Type B pancreatic cell (in vitro differentiated cells): Measurements from ENCODE around the gene PTPRT. TPM values are rescaled to one million over a fixed set of nuclear protein-coding genes. Genes with fewer than 3 reads are reported as not detected.

Experiments
- DNase-seq: peaks from one replicate; pipeline ENCODE4 v3.0.0; 2021; ENCODE audit warnings: mixed read lengths; ENCODE audit not compliant: unreplicated experiment; ENCODE audit errors: extremely low spot score
- H3K27ac Mint-ChIP-seq: 2 replicates; pipeline ENCODE4 v1.8.0; 2021; ENCODE audit warnings: mild to moderate bottlenecking, mixed read lengths
- H3K27me3 Mint-ChIP-seq: 2 replicates; pipeline ENCODE4 v1.8.0; 2021; ENCODE audit warnings: mixed read lengths
- H3K36me3 Mint-ChIP-seq: 2 replicates; pipeline ENCODE4 v1.8.0; 2021; ENCODE audit warnings: mixed read lengths
- H3K4me1 Mint-ChIP-seq: one replicate; pipeline ENCODE4 v1.8.0; 2021; ENCODE audit warnings: mixed read lengths; ENCODE audit not compliant: unreplicated experiment
- H3K4me3 Mint-ChIP-seq: 2 replicates; pipeline ENCODE4 v1.8.0; 2021; ENCODE audit warnings: mild to moderate bottlenecking, mixed read lengths
- H3K9me3 Mint-ChIP-seq: 2 replicates; pipeline ENCODE4 v1.8.0; 2021; ENCODE audit warnings: mixed read lengths
- total RNA-seq: library from RNA; stranded (reverse); gene quantifications from 2 replicates; pipeline ENCODE4 v1.2.1, GENCODE V29; 2021; ENCODE audit warnings: low replicate concordance
- TF ChIP-seq, protein P1 (sequence below): fragments of 200-600 bp; sonication (generic); conservative IDR thresholded peaks from 2 replicates; pipeline ENCODE4 v1.5.0; 2021; ENCODE audit warnings: antibody characterized with exemption, mild to moderate bottlenecking

The PTPRT gene
- total RNA-seq, 1 donor from 2014 or later, result 7.0 TPM

DNA sequence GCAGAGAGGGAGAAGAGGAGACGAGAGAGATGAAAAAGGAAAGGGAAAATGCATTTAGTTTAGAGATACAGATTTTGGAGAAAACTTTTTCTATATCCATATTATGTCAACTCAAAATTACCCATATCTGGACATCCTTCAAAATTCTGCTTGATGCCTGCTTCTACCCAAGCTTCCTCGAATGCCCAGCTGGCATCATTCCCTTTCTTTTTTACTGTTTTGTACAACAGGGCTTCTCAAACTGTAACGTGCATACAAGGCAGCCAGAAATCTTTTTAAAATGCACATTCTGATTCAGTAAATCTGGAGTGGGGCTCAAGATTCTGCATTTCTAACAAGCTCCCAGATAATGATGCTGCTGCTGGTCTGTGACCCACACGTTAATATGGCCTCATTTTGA lies 1108.8 kb downstream of the PTPRT start:
- Mint-ChIP-seq H3K4me1 (peaks cover 18% of the 10 kb centered on the region), H3K27ac (no peak overlapping the region)

DNA sequence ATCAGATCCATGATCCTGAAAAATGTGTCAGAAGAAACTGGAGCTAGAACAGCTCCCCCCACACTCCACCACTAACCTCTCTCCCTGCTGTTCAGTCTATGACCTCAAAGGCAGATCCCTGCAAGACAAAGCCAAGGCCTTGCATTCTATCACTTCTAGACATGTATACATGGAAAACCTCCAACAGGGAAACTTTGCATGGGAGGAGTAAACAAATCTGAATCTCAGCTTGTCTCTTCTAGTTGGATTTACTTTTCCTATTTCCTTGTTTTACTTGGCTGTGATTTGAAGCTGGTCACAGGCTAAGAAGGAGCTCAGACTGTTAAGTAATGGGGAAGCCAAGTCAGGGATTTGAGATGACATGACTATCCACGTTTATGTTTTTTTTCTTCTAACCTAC lies 1114.8 kb downstream of the PTPRT start:
- Mint-ChIP-seq H3K27me3 (no peaks in the 10 kb centered on the region), H3K36me3 (no peaks in the 10 kb centered on the region), H3K9me3 (no peaks in the 10 kb centered on the region), H3K4me3 (no peak overlapping the region), H3K27ac (no peak overlapping the region), H3K4me1 (no peaks in the 10 kb centered on the region)
- DNase-seq, result no peak
- TF ChIP-seq, protein P1, sequence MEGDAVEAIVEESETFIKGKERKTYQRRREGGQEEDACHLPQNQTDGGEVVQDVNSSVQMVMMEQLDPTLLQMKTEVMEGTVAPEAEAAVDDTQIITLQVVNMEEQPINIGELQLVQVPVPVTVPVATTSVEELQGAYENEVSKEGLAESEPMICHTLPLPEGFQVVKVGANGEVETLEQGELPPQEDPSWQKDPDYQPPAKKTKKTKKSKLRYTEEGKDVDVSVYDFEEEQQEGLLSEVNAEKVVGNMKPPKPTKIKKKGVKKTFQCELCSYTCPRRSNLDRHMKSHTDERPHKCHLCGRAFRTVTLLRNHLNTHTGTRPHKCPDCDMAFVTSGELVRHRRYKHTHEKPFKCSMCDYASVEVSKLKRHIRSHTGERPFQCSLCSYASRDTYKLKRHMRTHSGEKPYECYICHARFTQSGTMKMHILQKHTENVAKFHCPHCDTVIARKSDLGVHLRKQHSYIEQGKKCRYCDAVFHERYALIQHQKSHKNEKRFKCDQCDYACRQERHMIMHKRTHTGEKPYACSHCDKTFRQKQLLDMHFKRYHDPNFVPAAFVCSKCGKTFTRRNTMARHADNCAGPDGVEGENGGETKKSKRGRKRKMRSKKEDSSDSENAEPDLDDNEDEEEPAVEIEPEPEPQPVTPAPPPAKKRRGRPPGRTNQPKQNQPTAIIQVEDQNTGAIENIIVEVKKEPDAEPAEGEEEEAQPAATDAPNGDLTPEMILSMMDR, result no peak

More for the DNA sequence above, 1108.8 kb downstream of the PTPRT start:
- no peaks in the 10 kb centered on the region for H3K9me3 Mint-ChIP-seq
- DNase-seq, result no peak
- no peaks in the 10 kb centered on the region for H3K27me3 Mint-ChIP-seq
- no peaks in the 10 kb centered on the region for H3K36me3 Mint-ChIP-seq
- TF ChIP-seq, protein P1, result no peak
- no peak overlapping the region for H3K4me3 Mint-ChIP-seq

DNA sequence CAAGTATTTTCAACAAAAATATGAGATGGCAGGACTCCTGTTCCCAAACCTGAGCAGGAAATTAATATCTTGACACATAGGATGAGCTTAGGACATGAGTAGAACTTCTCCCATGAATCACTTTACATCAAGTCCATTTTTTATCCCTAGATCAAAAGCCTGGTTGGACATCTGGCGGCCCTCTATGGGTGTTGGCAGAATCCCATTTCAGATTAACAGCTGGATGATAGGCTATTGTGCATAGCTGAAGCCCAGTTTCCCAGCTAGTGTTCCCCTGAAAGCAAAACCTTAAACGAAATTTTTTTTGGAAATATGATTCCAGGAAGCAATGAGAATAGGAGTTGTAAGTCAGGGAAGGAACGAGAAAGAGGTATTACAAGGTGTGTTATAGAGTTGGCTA lies 1122.1 kb downstream of the PTPRT start:
- no peak overlapping the region for H3K4me3 Mint-ChIP-seq
- DNase-seq, result no peak
- no peaks in the 10 kb centered on the region for H3K4me1 Mint-ChIP-seq
- no peak overlapping the region for H3K27ac Mint-ChIP-seq
- TF ChIP-seq, protein P1, result no peak
- H3K36me3 Mint-ChIP-seq, result no peaks in the 10 kb centered on the region
- H3K9me3 Mint-ChIP-seq, result no peaks in the 10 kb centered on the region
- peaks cover 8% of the 10 kb centered on the region for H3K27me3 Mint-ChIP-seq

DNA sequence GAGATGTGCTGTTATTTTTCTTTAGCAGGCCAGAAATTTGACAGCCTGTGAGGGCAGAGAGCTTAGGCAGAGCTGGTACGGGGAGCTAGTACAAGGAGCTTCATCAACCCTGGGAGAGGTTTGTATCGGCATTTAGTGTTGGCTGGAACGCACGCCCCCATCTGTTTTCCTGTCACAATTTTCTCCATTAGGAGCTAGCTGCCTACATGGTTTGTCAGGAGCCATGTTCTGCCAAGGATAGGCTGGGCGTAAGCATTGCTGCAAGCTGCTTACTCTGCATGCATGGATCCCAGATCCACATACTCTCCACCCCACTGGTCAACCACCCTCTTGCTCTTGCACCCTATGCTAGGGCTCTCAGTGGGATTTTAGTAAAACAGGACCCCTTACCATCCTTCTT lies 1122.5 kb downstream of the PTPRT start:
- Mint-ChIP-seq H3K36me3 (no peaks in the 10 kb centered on the region), H3K27me3 (peaks cover 8% of the 10 kb centered on the region), H3K9me3 (no peaks in the 10 kb centered on the region), H3K4me1 (no peaks in the 10 kb centered on the region), H3K27ac (no peak overlapping the region), H3K4me3 (no peak overlapping the region)
- TF ChIP-seq, protein P1, result no peak
- no peak for DNase-seq

DNA sequence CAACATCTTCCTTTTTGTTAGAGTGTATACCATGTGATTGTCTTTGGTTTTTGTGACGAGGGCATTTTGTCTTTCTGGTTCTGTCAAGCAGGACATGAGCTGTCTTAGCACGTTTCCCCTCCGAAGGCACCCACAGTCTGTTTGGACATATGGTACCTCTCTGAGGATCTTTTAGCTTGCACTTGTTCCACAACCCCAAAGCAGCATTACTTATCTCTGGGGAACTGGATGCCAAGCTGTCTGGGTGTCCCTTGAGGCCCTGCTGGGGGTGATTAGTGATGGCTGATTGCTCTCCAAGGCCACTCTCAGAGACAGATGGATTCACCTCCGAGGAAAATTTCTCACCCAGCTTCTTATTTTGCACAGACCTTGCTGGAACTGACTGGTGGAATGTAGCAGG lies 1126.6 kb downstream of the PTPRT start:
- Mint-ChIP-seq H3K4me1 (no peaks in the 10 kb centered on the region), H3K27ac (no peak overlapping the region), H3K36me3 (no peaks in the 10 kb centered on the region), H3K9me3 (no peaks in the 10 kb centered on the region), H3K4me3 (no peak overlapping the region), H3K27me3 (peaks cover 8% of the 10 kb centered on the region)
- TF ChIP-seq, protein P1, result no peak
- no peak for DNase-seq

DNA sequence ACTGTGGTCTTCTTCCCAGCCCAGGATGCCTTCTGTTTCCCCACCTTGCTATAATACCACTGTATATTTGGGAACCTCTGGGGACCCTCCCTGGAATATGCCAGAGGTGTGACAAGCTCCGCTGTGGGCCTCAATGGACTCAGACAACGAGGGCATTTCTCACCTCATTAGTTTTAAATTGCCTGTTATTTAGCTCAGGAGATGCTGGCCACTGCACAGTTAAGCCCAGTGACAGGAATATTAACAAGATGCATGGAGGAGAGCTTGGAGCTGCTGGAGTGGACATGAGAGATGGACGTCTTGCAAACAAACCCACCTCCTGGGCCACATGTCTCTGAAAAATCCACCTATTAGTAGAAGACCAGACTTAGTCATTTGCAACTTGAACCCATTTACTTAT lies 1136.4 kb downstream of the PTPRT start:
- no peak overlapping the region for H3K4me3 Mint-ChIP-seq
- H3K27me3 Mint-ChIP-seq, result peaks cover 9% of the 10 kb centered on the region
- TF ChIP-seq, protein P1, result no peak
- DNase-seq, result no peak
- H3K4me1 Mint-ChIP-seq, result no peaks in the 10 kb centered on the region
- H3K9me3 Mint-ChIP-seq, result no peaks in the 10 kb centered on the region
- H3K27ac Mint-ChIP-seq, result no peak overlapping the region
- H3K36me3 Mint-ChIP-seq, result no peaks in the 10 kb centered on the region
